Superior temporal gyrus (tissue), 1 donor: ENCODE measurements around the gene IFT88.

Experiments
- DNase-seq: peaks from one replicate; pipeline ENCODE4 v3.0.0-alpha.2; 2016; ENCODE audit errors: extremely low spot score

IFT88 gene, protein sequence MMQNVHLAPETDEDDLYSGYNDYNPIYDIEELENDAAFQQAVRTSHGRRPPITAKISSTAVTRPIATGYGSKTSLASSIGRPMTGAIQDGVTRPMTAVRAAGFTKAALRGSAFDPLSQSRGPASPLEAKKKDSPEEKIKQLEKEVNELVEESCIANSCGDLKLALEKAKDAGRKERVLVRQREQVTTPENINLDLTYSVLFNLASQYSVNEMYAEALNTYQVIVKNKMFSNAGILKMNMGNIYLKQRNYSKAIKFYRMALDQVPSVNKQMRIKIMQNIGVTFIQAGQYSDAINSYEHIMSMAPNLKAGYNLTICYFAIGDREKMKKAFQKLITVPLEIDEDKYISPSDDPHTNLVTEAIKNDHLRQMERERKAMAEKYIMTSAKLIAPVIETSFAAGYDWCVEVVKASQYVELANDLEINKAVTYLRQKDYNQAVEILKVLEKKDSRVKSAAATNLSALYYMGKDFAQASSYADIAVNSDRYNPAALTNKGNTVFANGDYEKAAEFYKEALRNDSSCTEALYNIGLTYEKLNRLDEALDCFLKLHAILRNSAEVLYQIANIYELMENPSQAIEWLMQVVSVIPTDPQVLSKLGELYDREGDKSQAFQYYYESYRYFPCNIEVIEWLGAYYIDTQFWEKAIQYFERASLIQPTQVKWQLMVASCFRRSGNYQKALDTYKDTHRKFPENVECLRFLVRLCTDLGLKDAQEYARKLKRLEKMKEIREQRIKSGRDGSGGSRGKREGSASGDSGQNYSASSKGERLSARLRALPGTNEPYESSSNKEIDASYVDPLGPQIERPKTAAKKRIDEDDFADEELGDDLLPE

GRCh38 chr13:20566898-20567874 lies at the start of gene IFT88:
TSS of gene IFT88 (plus strand) at chr13:20567157. CDS start at chr13:20574386, 7,229 bp downstream.
- peak; percentile 87 for DNase-seq

DNA sequence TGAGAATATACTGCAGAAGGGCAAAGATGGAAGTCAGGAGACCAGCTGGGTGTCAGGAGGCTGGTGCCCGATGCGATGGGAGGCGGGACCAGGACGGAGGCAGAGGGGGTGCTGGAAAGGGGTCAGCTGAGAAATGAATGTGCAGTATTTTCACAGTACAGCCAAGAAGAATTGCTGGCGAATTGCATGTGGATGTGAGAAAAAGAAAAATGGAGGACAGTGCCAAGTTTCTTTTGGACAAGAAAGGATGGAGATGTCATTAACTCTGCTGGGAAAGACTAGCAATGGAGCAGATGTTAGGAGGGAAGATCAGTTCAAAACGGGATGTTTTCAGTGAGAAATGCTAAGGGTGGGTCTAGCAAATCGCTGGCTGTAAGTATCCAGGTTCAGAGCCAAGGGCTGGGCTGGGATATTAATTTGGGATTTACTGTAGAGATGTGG lies 48.3 kb upstream of the IFT88 start:
- no peak for DNase-seq

DNA sequence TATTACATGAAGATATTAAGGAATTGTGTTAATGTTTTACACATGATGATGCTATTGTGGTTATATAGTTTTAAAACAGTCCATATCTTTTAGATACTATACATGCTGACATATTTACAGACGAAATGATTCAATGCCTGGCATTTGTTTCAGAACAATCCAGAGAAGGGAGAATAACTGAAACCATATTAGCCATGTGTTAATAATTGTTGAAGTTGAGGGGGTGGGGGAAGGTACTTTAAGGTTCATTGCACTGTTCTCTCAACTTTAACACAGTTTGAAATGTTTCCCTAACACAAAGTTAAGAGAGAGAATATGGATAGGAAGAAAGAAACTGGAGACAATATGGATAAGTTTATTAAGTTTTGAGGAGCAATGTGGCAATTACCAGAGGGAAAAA lies 47.1 kb upstream of the IFT88 start:
- DNase-seq: no peak

DNA sequence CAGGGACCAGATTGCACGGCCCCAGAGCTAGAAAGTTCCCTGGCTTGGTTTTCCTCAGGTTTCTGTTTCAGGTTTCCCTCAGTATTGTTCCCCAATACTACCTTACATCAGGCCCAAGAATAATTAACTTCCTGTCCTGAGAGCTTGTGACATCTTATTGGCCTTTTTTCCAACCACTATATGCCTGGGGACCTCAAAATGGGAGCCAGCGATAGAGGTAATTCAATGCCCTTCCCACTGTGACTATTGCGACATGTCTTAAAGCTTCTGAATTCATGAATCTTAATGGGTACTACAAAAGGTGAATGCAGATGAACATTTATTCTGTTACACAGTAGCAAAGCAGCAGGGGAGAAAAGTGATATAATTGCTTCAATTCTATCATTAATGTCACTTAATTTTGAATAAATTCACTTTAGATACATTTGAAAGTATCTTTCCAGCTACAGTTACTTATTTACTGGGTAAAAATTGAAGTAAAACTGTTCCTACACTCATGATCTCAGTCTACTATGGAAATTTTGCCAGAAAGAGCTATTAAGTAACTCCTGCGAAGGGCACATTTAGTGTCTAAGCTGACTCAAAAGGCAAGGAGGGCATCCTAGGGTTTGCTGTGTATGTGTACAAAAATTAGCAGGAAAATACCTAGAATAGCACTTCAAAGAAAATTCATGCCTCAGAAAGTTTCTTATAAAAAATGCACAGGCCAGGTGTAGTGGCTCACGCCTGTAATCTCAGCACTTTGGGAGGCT lies 45.4 kb upstream of the IFT88 start:
- no peak for DNase-seq

DNA sequence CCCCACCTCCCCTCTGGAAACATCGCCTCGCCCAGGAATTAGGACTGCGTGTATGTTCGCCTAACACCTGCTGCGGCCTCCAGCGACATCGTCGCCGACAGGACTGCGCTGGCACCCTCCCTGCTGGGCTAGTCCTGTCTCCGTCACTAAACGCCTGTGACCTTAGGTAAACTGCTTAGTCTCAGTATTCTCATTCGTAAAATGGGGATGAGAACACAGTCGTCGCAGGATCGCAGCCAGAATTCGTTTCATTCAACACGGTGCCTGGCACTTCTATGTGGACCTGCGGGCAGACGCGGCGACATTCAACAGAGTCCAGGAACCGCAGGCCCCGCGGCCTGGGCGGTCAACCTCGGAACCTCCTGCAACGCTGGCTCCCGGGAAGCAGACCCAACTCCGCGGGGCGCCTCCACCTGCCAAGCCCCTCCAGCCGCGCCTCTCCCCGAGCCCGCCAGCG lies 41.8 kb upstream of the IFT88 start:
- peak; percentile 71 for DNase-seq

GRCh38 chr13:20525601-20526544 lies 41.1 kb upstream of the IFT88 start, which contains the start of gene CRYL1:
TSS of gene CRYL1 (minus strand) at chr13:20525857. CDS start at chr13:20525794, 63 bp downstream.
- peak; percentile 79 for DNase-seq

DNA sequence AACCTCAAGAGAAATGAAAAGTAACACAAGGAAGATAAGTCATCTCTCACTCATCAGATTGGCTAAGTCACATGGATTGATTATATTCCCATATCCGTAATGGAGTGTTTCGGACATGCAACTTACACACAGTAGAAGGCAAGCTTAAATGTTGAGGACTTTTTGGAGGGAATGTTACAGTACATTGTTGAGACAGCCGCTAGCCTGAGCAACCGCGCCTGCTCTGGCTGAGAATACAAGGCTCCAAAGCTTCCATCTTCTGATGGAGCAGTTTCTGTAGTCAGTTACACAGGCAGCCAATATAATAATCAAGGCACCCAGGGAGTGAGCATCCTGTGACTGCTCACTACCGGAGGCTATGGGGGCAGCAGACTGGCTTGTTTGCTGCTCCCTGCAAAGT lies 40.3 kb upstream of the IFT88 start:
- peak; percentile 71 for DNase-seq

GRCh38 chr13:20528452-20528851 lies 38.5 kb upstream of the IFT88 start:
- no peak for DNase-seq

DNA sequence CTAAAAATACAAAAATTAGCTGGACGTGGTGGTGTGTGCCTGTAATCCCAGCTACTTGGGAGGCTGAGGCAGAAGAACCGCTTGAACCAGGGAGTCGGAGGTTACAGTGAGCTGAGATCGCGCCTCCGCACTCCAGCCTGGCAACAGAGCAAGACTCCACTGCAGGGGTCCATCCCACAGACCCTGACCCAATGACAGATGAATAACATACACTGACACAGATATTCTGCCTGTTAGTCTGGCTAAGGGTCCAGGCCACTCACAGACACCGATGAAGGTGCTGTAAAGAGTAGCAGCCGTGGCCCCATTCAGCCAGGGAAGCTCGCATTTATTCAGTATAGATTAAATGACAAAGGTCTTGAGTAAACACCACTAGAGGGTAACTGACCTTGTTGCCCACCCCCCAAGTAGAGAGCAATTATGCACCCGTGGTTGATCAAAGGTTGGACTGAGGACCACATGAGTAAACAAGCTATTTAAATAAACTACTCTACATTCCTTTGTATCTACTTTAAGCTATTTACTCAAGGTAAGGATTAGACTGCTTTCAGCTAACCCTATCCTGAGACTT lies 32.8 kb upstream of the IFT88 start:
- DNase-seq: no peak

GRCh38 chr13:20536992-20537391 lies 30.0 kb upstream of the IFT88 start:
- no peak for DNase-seq

GRCh38 chr13:20544201-20544923 lies 22.6 kb upstream of the IFT88 start:
- no peak for DNase-seq

DNA sequence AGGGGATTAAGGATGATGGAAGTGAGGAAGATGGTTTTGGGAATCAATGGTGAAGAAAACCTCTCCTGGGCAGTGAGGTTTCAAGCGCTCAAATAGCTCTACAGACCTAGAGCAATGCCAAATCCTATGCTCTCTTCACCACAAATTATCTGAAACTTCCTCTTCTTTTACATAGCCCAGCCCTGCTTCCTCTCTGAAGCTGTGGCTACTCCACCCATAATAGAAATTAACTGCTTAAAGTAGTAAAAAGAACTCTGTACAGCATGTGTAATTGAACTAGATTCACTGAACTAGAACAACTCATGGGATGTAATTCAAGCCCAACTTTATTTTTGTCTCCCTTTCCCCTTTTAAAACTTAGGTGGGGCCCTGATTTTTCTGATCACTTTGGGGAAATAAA lies 20.4 kb upstream of the IFT88 start:
- no peak for DNase-seq

GRCh38 chr13:20547479-20547908 lies 19.5 kb upstream of the IFT88 start:
- DNase-seq: no peak

- DNase-seq: peak; percentile 65
Observed at GRCh38 chr13:20550799-20551198, 16.2 kb upstream of the IFT88 start.

DNA sequence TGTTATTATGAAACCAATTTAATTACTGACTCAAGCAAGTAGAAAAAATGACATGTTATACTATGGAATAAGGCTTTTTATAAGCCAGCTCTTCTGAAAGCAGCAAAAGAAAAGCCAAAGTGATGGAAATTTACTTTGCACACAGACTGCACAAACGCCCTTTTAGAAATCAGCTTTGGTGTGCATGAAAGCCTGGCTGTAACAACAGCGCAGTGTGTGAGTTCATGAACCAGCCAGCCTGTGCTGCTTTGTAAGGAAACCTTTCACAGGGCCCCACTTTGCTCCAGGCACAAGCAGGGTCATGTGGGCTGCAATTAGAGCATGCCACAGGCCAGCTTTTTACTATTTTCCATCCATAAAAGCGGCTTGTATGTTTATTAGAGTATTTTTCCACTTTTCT lies 13.6 kb upstream of the IFT88 start:
- DNase-seq: peak; percentile 96

GRCh38 chr13:20558982-20559381 lies 8.0 kb upstream of the IFT88 start:
- no peak for DNase-seq

- DNase-seq: no peak
Observed at GRCh38 chr13:20559659-20560356, 7.1 kb upstream of the IFT88 start.

GRCh38 chr13:20561741-20562140 lies 5.2 kb upstream of the IFT88 start:
- DNase-seq: no peak
